Right cardiac atrium (tissue), 5 donors: ENCODE measurements around the gene BAG5. TPM values are rescaled to one million over a fixed set of nuclear protein-coding genes. Genes with fewer than 3 reads are reported as not detected.
A peak's percentile ranks its signal among the peaks of the same experiment; 100 is the strongest.

ENCODE experiments used
- ATAC-seq, 2 donors: fragments of 200-7000 bp; cut with Tn5 transposase; one replicate each; pipeline versions ENCODE4 v1.8.0 to v1.9.1; 2020; ENCODE audit warnings: moderate library complexity in 2 of 2, mild to moderate bottlenecking in 1 of 2
- DNase-seq, 3 donors: peaks; one replicate each; pipeline ENCODE4 v3.0.0-alpha.2; 2020
- H3K27ac ChIP-seq: one replicate; pipeline ENCODE4 v1.5.1; 2013; ENCODE audit warnings: mild to moderate bottlenecking, low read length, control low read depth, moderate library complexity
- H3K27me3 ChIP-seq: one replicate; pipeline ENCODE4 v1.6.1; 2013; ENCODE audit not compliant: control insufficient read depth, insufficient read depth
- H3K4me1 ChIP-seq: one replicate; pipeline ENCODE4 v1.6.1; 2013; ENCODE audit warnings: low read length; ENCODE audit not compliant: control insufficient read depth, insufficient read depth
- H3K4me3 ChIP-seq: one replicate; pipeline ENCODE4 v1.5.1; 2013; ENCODE audit warnings: low read length, control low read depth
- H3K9me3 ChIP-seq: one replicate; pipeline ENCODE4 v1.6.1; 2013; ENCODE audit warnings: low read length; ENCODE audit not compliant: control insufficient read depth
- WGBS: extraction: QIAGEN DNeasy Blood & Tissue Kit; methylation state at CpG from one replicate; pipeline ENCODE4 v1.1.7; 2013; 5-methylcytosine and 5-hydroxymethylcytosine counted together
- intact Hi-C, 4 donors: fragments of 100-400 bp; cut with DNase I; formaldehyde crosslinking; loops; one replicate each; pipeline versions ENCODE4 v1.11.0 to v1.14.0; 2022 to 2023
- polyA plus RNA-seq: library from polyadenylated mRNA; stranded (reverse); fragments of 200-250 nt; gene quantifications from one replicate; pipeline ENCODE4 v1.2.3, GENCODE V29; 2013
- total RNA-seq, 4 donors: library from RNA; stranded (reverse); fragmentation: NEBNext Ultra II Directional; extraction: Animal tissue kit (Norgen Biotek cat#: 25700); gene quantifications; one replicate each; pipeline ENCODE4 v1.2.1, GENCODE V29; 2021
- donor health status: healthy with polysubstance abuse.
- donor health status: DM: no; HTN: yes; CAD: no.
- donor health status: DM: no; HTN: no; CAD: no.
- donor health status: DM: no; HTN: yes; CAD: no; lungs with severe emphysema.
- donor health status: DM: yes; HTN: yes; CAD: no.

The BAG5 gene
- total and polyA plus RNA-seq, 5 donors: 7.7 to 23.6 (median 18.9) TPM

GRCh38 chr14:103545915-103546651 is 16.4 kb downstream of the BAG5 start:
- intact Hi-C loops: loop anchor here in 3 of 4 donors (2.0 to 5.0 kb wide), 2 partner anchors 27 to 44 kb away; no protein-coding TSS in a partner anchor
- H3K9me3 ChIP-seq: no peaks in the 10 kb centered on the region
- WGBS: 79% methylated on average over 27 of the region's 27 CpGs
- peak; percentile 22 to 71 (median 66) for DNase-seq
- H3K27me3 ChIP-seq: no peaks in the 10 kb centered on the region
- no peak overlapping the region for H3K27ac ChIP-seq
- no peak overlapping the region for H3K4me3 ChIP-seq
- no peak for ATAC-seq
- peaks cover 3% of the 10 kb centered on the region for H3K4me1 ChIP-seq

DNA sequence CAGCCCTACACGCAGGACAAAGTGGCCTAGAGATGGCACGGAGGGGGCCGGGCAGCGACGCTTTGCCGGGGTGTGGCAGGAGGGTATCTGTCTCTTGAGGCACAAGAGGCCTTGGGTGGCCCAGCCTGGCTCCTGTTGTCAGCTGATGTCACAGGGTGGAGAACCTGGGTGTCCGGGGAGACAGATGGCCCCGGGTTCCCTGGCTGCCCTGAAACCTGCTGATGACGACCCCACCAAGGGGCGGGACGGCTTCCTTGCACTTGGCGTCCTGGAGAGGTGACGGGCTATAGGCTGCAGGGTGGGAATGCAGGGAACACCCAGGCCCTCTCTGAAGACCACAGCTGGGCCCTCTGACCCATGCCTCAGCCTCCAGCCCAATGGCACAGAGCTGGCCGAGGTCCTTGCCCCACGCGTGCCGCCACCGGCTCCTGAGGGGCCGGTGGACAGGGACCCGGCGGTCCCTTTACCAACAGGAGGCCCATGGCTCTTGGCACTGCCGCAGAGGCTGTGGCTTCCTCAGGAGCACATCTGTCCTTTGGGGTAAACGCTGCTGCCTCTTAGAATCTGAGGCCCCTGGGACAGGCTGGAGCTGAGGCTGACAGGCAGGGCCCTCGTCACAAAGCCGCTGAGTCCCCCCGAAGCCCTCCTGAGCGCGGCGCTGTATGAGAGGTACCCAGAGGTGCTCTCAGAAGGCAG is 17.1 kb downstream of the BAG5 start:
- intact Hi-C loops: loop anchor here in 3 of 4 donors (5.0 kb wide), 1 partner anchor 43 kb away; no protein-coding TSS in a partner anchor
- Histone ChIP-seq H3K9me3 (no peaks in the 10 kb centered on the region), H3K4me3 (no peak overlapping the region), H3K27me3 (no peaks in the 10 kb centered on the region), H3K4me1 (no peaks in the 10 kb centered on the region), H3K27ac (no peak overlapping the region)
- ATAC-seq (no peak), DNase-seq (peak; percentile 14 to 65 (median 59))
- 92% methylated on average over 29 of the region's 29 CpGs for WGBS

GRCh38 chr14:103544388-103545218 is 17.9 kb downstream of the BAG5 start:
- peak; percentile 15 to 24 for ATAC-seq
- intact Hi-C loops: loop anchor here in 3 of 4 donors (5.0 kb wide), 1 partner anchor 42 kb away; no protein-coding TSS in a partner anchor
- DNase-seq: peak; percentile 77 to 92 (median 92)
- Histone ChIP-seq H3K27me3 (no peaks in the 10 kb centered on the region), H3K4me3 (no peak overlapping the region), H3K4me1 (no peaks in the 10 kb centered on the region), H3K9me3 (no peaks in the 10 kb centered on the region), H3K27ac (no peak overlapping the region)
- WGBS: 49% methylated on average over 35 of the region's 35 CpGs

GRCh38 chr14:103543721-103544387 is 18.6 kb downstream of the BAG5 start:
- Histone ChIP-seq H3K9me3 (no peaks in the 10 kb centered on the region), H3K27ac (no peak overlapping the region), H3K4me3 (no peak overlapping the region), H3K27me3 (no peaks in the 10 kb centered on the region), H3K4me1 (no peaks in the 10 kb centered on the region)
- peak; percentile 1 to 2 for ATAC-seq
- DNase-seq: peak; percentile 48 to 83 (median 80)
- WGBS: 55% methylated on average over 19 of the region's 19 CpGs
- intact Hi-C loops: no loop called here

DNA sequence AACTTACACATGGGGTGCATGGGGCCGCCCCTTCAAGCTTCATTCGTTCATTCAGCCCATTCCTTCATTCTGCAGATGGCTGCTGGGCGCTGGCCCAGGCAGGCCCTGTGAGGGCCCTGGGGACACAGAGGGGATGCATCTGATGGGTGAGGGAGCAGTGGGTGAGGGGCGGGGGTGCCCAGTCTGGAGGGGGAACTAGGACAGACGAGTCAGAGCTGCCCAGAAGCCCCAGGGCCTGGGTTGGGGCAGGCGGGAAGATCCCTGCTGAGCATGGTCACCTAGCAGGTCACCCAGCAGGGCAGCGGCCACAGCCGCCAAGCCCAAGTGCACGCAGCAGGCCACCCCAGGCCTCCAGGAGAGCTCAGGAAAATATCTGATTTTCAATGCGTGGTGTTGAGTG is 19.3 kb downstream of the BAG5 start:
- no peak overlapping the region for H3K4me3 ChIP-seq
- no peaks in the 10 kb centered on the region for H3K27me3 ChIP-seq
- no peak overlapping the region for H3K27ac ChIP-seq
- DNase-seq (peak; percentile 21 to 69 (median 60)), ATAC-seq (no peak)
- H3K4me1 ChIP-seq: no peaks in the 10 kb centered on the region
- no peaks in the 10 kb centered on the region for H3K9me3 ChIP-seq
- intact Hi-C loops: no loop called here
- 68% methylated on average over 10 of the region's 10 CpGs for whole genome bisulfite sequencing

DNA sequence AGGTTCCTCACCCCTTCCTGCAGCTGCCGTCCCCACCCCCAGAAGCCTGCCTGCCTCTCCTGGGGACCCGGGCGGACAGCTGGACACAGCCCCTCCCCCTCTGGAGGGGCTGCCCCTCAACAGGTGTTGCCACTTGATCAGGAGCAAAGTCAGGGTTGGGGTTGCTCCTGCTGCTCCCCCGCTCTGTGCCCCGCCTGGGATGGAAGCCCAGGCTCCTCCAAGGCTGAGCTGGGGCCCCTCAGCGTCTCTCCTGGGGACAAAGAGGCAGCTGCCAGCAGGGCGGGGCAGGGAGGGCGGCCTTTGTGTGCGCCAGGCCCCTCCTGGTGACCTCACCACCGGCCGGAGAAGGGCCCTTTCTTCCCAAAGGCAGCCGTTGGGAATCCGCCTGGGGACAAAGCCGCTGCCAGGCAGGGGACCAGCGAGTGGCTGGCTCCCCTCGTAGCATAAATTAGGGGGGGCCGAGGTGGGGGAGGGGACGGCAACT is 19.8 kb downstream of the BAG5 start:
- Histone ChIP-seq H3K27ac (peak overlapping the region; percentile 28), H3K27me3 (no peaks in the 10 kb centered on the region), H3K4me3 (no peak overlapping the region), H3K9me3 (no peaks in the 10 kb centered on the region), H3K4me1 (no peaks in the 10 kb centered on the region)
- DNase-seq (peak; percentile 86 to 93 (median 92)), ATAC-seq (peak; percentile 43 to 48)
- intact Hi-C loops: no loop called here
- WGBS: 14% methylated on average over 18 of the region's 18 CpGs

DNA sequence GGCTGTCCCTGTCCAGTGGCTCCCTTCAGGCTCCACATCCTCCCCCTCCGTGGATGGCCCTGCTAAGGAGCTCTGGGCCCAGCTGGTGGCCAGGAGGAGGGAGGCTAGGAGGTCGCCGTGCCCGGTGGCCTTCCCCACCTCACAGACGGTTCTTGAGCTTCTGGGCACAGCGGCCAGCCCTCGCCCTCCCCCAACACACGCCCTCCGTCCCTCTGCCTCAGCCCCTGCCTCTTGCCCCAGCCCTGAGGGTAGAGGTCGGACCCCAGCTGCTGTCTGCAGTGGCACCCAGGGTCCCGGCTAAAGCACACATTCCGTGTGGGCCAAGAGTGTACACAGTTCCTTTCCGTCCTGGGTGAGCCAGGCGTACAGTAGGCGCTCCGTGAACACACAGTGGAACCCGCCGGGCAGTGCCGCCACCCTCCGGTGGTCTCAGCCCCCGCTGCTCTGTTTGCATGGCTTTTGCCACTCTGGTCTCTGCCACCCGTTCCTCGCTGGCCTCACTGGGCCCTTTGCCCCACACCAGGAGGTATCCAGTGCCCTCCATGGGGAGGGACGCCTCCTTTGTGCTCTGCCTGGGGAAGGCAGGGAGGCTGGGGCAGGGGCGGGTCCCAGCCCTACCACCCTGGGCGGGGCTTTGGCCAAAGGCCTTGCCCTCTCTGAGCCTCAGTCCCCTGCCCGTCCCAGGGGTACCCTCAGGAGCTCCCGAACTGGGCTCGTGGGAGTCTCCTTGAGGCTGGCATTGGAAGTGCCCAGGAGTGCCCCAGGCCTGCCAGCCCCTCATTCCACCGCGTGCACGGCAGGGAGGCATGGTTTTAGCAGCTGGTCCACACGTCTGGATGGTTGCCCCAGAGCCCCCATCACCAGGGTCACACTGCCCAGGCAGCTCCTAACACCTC is 20.5 kb downstream of the BAG5 start:
- Histone ChIP-seq H3K4me3 (no peak overlapping the region), H3K4me1 (no peaks in the 10 kb centered on the region), H3K27me3 (no peaks in the 10 kb centered on the region), H3K9me3 (no peaks in the 10 kb centered on the region), H3K27ac (peak overlapping the region; percentile 28)
- intact Hi-C loops: no loop called here
- ATAC-seq (peak in 1 of 2 donors; percentile 1), DNase-seq (peak; percentile 32 to 76 (median 65))
- WGBS: 64% methylated on average over 33 of the region's 33 CpGs

DNA sequence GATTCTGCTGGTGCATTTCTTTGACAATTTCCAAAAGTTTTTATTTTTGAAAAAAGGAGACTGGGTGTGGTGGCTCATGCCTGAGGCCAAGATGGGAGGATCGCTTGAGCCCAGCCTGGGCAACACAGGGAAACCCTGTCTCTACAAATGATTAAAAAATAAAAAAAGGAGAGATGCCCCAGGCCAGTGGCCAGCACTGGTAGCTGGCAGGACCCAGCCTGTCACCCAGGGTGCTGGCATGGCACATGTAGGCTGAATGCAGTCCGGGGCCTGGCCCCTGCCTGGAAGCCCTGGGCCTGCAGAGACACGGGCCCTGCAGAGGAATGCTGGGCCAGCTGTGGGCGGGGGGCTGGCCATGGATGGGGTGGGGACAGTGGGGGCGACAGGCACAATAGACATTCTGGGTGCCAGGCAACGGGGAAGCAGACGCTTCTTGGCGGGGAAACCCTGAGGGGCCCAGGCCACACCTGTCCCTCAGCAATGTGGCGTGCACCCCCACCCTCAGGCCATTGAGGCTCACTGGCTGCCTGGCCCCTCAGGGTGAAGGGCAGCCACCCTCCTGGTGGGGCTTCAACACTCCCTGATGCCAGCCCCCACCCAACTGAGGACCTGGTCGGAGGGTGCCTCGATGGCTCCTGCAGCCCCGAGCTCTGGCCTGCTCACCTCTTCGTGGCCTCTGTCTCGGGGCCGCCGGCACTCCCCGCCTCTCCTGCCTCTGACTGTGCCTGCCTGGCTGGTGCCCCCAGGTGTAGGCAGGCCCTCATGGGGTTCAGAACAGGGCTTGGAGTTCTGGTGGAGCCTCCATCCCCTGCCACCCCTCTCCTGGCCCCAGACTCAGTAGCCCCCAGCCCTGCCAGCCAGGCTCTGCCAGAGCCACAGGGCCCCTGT is 21.4 kb downstream of the BAG5 start:
- no peaks in the 10 kb centered on the region for H3K4me1 ChIP-seq
- no peak for ATAC-seq

More for the DNA sequence above, 21.4 kb downstream of the BAG5 start:
- no peak overlapping the region for H3K4me3 ChIP-seq
- peak overlapping the region; percentile 53 for H3K27ac ChIP-seq
- no peaks in the 10 kb centered on the region for H3K27me3 ChIP-seq
- peak; percentile 19 to 73 (median 70) for DNase-seq
- no peaks in the 10 kb centered on the region for H3K9me3 ChIP-seq
- intact Hi-C loops: no loop called here
- 53% methylated on average over 17 of the region's 17 CpGs for WGBS
